Fibroblast of pulmonary artery (primary cell): ENCODE results near the gene KCTD19.

Source experiments
- DNase-seq: peaks from one replicate; pipeline ENCODE4 v3.0.0-alpha.2; 2010; ENCODE audit warnings: low read depth
- H3K4me3 ChIP-seq: replicated peaks from 2 replicates; pipeline ENCODE4 v1.5.1; 2011; ENCODE audit warnings: low read depth, mild to moderate bottlenecking, control low read depth, low read length, moderate library complexity
- TF ChIP-seq, protein P1 (sequence below): IDR thresholded peaks from 2 replicates; pipeline ENCODE4 v1.5.1; 2011; ENCODE audit warnings: mild to moderate bottlenecking, control low read depth, low read length, inconsistent platforms; ENCODE audit errors: missing control alignments

KCTD19 gene

DNA sequence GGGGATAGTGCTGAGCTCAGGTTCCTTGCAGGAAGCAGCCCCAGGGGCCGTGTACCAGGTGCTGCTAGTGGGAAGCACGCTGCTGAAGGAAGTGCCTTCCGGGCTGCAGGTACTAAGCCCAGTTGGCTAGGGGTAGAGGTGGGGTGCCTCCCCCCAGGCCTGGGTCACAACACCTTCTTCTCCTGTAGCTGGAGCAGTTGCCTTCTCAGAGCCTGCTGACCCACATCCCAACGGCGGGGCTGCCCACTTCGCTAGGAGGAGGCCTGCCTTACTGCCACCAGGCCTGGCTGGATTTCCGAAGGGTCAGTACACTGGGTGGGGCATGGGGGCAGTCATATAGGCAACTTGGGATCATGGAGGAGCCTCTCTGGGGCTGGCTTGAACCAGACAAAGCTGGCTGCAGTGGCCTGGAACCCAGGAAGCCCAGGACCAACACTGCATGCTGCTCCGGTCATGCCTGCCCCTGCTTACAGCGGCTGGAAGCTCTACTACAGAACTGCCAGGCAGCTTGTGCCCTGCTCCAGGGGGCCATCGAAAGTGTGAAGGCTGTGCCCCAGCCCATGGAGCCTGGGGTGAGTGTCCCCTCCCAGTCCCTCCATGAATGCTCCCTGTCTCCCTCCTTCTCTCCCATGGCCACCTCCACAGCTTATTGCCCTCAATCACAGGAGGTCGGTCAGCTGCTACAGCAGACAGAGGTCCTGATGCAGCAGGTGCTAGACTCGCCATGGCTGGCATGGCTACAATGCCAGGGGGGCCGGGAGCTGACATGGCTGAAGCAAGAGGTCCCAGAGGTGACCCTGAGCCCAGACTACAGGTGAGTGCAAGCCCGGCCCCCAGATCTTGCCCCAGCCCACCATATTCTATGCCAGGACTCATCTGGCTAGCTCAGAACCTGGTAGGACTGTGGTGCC is 44.8 kb downstream of the KCTD19 start:
- TF ChIP-seq, protein P1, sequence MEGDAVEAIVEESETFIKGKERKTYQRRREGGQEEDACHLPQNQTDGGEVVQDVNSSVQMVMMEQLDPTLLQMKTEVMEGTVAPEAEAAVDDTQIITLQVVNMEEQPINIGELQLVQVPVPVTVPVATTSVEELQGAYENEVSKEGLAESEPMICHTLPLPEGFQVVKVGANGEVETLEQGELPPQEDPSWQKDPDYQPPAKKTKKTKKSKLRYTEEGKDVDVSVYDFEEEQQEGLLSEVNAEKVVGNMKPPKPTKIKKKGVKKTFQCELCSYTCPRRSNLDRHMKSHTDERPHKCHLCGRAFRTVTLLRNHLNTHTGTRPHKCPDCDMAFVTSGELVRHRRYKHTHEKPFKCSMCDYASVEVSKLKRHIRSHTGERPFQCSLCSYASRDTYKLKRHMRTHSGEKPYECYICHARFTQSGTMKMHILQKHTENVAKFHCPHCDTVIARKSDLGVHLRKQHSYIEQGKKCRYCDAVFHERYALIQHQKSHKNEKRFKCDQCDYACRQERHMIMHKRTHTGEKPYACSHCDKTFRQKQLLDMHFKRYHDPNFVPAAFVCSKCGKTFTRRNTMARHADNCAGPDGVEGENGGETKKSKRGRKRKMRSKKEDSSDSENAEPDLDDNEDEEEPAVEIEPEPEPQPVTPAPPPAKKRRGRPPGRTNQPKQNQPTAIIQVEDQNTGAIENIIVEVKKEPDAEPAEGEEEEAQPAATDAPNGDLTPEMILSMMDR: no peak
- H3K4me3 ChIP-seq: no peak overlapping the region
- DNase-seq: no peak

DNA sequence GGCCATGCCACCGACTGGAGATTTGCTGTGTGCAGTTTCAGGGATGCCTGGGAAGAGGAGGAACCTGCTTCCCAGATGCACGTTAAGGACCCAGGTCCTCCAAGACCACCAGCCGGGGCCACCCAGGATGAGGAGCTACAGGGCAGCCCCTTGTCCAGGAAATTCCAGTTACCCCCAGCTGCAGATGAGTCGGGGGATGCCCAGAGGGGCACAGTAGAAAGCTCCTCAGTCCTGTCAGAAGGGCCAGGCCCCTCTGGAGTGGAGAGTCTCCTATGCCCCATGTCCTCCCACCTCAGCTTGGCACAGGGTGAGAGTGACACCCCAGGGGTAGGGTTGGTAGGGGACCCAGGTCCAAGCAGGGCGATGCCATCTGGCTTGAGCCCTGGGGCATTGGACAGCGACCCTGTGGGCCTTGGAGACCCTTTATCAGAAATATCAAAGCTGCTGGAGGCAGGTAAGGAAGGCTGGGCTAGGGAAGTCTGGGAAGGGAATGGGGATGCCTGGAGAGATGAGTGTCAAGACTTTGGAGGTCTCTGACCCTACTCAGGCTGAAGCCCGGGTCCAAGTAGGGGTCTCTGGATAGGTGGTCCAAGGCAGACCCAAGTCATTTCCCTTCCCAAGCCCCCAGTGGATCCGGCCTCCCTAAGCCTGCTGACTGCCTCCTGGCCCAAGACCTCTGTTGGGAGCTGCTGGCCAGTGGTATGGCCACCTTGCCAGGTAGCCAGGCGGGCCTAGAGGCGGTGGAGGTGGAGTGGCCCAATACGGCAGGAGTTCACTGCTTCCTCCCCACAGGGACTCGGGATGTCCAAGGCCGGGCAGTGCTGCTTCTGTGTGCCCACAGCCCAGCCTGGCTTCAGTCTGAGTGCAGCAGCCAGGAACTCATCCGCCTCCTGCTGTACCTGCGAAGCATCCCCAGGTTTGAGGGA is 46.2 kb downstream of the KCTD19 start:
- H3K4me3 ChIP-seq: no peak overlapping the region
- TF ChIP-seq, protein P1: no peak

DNA sequence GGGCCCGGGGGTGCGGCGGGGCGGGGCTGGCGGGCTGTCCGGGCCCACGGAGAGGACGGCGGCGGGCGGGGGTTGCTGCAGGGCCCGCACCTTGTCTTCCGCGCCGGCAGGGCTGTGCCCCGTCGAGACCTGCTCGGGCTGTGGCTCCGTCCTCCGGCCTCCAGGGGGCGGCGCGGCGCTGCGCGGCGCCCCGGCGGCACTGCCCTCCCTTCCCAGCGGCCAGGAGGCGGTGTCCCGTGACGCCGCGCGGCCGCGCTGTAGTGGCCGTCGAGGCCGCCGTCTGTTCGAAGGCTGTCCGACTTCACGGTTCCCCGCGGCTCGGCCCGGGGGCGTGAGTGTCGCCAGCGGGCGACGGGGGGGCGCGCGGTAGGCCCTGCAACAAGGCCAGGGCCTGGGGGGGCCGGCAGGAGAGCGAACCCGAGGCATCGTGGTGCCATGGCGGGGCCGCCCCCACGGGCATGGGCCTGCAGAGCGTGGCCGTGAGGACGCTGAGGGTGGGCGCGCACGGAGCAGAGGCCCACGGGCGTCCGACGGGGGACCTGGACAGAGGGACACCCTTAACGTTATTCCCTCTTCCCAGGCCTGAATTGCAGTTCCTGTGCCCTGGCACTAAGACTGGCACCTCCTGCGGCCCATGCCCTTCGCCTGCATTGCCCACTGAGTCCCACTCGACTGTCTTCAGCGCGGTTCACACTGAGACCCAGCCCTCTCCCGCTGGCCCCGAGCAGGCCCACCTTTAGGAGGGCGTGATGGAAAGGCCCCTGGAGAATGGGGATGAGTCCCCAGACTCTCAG is 47.0 kb downstream of the KCTD19 start, which contains the start of gene PLEKHG4:
Gene PLEKHG4, plus strand, starts transcription at position 237 of the 794 bp plus-strand sequence. Its CDS starts 513 bp downstream, at position 750.
- TF ChIP-seq, protein P1: peak; percentile 14

More for the DNA sequence above, 46.2 kb downstream of the KCTD19 start:
- no peak for DNase-seq

DNA sequence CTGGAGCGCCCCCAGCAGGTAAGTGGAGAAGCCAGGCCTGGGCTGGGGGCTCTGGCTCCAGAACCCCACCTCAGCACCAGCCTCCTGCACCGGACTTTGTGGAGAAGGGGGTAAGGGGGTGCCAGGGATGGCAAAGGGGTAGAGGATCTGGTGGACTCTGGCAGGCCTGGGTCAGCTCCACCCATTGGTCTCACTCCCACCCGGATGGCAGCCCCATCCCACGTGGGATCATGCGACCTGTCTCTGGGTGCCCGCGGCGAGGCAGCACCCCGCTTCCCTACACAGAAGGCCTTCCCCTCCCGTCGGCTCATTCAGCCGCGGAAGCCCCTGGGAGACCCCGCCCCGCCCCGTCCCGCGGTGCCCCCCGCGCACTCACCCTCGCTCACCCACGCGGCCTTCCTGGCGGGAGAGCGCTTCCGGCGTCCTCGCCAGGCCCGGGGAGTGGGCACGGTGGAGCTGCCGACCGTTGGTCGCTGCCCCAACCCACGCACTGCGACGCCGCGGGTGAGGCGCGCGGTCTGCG is 47.7 kb downstream of the KCTD19 start:
- no peak for DNase-seq
- TF ChIP-seq, protein P1: no peak
- H3K4me3 ChIP-seq: peak overlapping the region; percentile 47

More for the DNA sequence above, 47.0 kb downstream of the KCTD19 start, which contains the start of gene PLEKHG4:
- peak within 1 kb of the TSS; percentile 47 for H3K4me3 ChIP-seq
- peak; percentile 64 for DNase-seq

DNA sequence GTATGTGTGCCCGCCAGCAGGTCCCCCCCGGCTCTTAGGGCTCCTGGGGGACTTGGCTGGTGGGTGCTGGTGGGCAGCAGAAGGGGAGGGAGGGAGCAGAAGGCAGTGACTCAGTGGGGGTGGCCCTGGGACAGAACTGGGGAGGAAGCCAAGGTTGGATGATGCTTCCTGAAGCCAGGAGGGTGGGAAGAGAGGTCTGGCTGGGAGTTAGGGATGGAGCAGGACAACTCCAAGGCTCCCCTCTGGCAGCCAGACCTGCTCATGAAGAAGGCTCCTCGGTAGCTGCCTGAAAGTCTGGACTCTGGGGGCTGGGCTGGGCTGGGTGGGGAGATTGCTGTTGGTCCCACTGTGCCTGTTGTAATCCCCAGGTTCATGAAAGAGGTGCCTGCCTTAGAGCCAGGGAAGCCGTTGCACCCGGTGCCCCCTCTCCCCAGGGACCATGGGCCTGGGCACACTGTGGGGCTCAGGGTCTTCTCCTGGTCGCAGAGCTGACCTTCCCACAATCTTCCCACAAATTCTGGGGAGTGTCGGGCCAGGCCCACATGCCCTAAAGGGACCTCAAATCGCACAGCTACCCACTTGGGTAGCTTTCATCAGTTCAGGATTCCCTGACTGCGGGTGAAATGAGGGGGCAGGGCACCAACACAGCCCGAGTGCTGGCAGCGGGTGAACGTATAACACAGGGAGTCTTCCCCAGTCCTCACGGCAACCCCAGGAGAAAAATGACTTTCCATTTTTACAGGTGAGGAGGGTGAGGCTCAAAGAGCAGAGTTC is 48.4 kb downstream of the KCTD19 start:
- peak; percentile 75 for DNase-seq
- TF ChIP-seq, protein P1: no peak
- H3K4me3 ChIP-seq: peak overlapping the region; percentile 47
